BJ (cell line): Measurements from ENCODE around the gene ZNF582. TPM values are rescaled to one million over a fixed set of nuclear protein-coding genes. Genes with fewer than 3 reads are reported as not detected.
A peak's percentile ranks its signal among the peaks of the same experiment; 100 is the strongest.

ENCODE experiments used
- CTCF ChIA-PET: fragments of 350-600 bp; formaldehyde crosslinking; extraction: SDS; loops from one replicate; lab custom pipeline; 2021; ENCODE audit warnings: antibody characterized with exemption, inconsistent platforms; lab: Yijun Ruan, JAX
- POLR2A ChIA-PET: fragments of 300-600 bp; sonication (Branson Sonifier 250); formaldehyde crosslinking; extraction: SDS; loops from one replicate; lab custom pipeline; 2021; ENCODE audit warnings: antibody characterized with exemption; lab: Charles Lee
- DNase-seq: peaks from one replicate; pipeline ENCODE4 v3.0.0-alpha.2; 2011; ENCODE audit warnings: low read depth
- H3K27me3 ChIP-seq: 2 replicates; pipeline ENCODE4 v1.6.0; 2011; ENCODE audit warnings: low read length; ENCODE audit not compliant: control insufficient read depth, insufficient read depth
- H3K36me3 ChIP-seq: 2 replicates; pipeline ENCODE4 v1.5.1; 2011; ENCODE audit warnings: low read length; ENCODE audit not compliant: control insufficient read depth, insufficient read depth
- H3K4me3 ChIP-seq: 2 replicates; pipeline ENCODE4 v1.5.1; 2011; ENCODE audit warnings: low read depth, mild to moderate bottlenecking, control low read depth, low read length
- polyA minus RNA-seq: library from RNA; depleted of rRNA, polyadenylated mRNA; stranded (reverse); fragments of >200 nt; gene quantifications from 2 replicates; pipeline ENCODE4 v1.2.3, GENCODE V29; 2011; rRNA and poly(A)+ RNA removed
- polyA plus RNA-seq: library from polyadenylated mRNA; depleted of rRNA; stranded (reverse); fragments of >200 nt; gene quantifications from 2 replicates; pipeline ENCODE4 v1.2.3, GENCODE V29; 2011; rRNA removed
- TF ChIP-seq, protein P1 (sequence below): IDR thresholded peaks from 2 replicates; pipeline ENCODE4 v1.5.1; 2011; ENCODE audit warnings: low read depth, mild to moderate bottlenecking, control low read depth, inconsistent platforms, low read length, moderate library complexity; ENCODE audit not compliant: insufficient read depth

The ZNF582 gene
- 2.4 and 3.5 TPM in 2 replicates for polyA plus RNA-seq
- polyA minus RNA-seq: 2.1 and 4.0 TPM in 2 replicates

DNA sequence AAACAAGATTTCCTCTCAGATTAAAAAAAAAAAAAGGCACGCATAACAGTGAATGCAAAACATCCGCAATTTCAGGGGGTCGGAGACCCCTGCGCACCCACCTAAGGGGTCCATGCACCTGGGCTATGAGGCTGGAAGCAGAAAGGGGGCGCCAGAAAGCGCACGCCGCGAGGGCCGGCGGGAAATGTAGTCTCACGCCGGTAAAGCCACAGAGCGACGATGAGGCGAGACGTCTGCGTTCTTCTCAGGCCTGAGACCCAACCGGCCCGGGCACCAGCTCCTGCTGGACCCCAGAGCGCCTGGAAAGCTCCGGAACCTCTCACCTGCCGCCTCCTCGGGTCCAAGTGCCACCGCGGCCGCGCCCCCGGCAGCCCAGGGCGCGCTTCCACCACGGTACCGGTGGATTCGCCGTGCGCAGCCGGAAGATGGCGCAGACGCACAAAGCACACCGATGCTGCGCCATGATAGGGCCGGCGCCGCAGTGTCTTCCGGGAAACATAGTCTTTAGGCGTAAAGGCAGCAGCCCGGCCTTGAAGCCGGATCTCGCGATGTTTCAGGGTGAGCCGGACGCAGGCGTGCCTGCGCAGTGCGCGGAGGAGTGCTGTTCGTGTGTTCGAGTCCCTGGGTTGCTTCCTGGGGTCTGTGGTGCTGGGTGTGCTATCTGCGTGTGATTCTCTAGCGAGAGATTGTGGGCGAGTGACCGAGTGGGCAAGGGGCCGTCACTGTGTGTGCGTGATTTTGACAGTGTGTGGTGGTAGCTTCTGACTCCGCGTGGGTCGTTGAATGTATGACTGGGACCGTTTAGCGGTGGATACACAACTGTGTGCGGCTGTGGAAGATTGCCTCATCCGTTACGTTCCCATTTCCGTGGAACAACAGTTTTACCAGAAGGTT lies at the start of gene ZNF582:
Gene ZNF582 (minus strand): TSS at position 416 of the 894 bp plus-strand sequence. CDS start 1,782 bp downstream, outside the sequence.
- peak; percentile 70 for DNase-seq
- TF ChIP-seq, protein P1, sequence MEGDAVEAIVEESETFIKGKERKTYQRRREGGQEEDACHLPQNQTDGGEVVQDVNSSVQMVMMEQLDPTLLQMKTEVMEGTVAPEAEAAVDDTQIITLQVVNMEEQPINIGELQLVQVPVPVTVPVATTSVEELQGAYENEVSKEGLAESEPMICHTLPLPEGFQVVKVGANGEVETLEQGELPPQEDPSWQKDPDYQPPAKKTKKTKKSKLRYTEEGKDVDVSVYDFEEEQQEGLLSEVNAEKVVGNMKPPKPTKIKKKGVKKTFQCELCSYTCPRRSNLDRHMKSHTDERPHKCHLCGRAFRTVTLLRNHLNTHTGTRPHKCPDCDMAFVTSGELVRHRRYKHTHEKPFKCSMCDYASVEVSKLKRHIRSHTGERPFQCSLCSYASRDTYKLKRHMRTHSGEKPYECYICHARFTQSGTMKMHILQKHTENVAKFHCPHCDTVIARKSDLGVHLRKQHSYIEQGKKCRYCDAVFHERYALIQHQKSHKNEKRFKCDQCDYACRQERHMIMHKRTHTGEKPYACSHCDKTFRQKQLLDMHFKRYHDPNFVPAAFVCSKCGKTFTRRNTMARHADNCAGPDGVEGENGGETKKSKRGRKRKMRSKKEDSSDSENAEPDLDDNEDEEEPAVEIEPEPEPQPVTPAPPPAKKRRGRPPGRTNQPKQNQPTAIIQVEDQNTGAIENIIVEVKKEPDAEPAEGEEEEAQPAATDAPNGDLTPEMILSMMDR: peak; percentile 90
- ChIA-PET POLR2A (no interaction called here), CTCF (interaction anchor here (0.5 to 2.5 kb wide), 5 partner anchors 8 to 65 kb away, joined by 3 to 7 read pairs (median 3); no protein-coding TSS in a partner anchor)
- no peaks in the 10 kb centered on the region for H3K27me3 ChIP-seq
- H3K36me3 ChIP-seq: peaks cover 4% of the 10 kb centered on the region
- peak within 1 kb of the TSS; percentile 76 for H3K4me3 ChIP-seq

DNA sequence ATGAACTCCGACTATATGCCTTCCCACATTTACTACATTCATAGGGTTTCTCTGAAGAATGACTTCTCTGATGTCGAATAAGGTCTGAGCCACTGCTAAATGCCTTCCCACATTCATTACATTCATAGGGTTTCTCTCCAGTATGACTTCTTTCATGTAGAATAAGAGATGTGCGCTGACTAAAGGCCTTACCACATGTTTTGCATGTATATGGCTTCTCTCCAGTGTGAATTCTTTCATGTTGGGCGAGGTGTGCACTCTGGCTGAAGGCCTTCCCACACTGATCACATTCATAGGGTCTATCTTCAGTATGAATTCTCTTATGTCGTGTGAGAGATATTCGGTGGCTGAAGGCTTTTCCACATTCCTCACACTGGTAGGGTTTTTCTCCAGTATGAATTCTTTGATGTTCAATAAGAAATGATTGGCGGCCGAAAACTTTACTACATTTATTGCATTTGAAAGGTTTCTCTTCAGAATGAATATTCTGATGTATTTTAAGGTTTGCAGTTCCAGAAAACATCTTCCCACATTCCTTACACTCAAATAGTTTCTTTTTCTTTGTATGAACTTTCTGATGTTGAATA lies 48.0 kb upstream of the ZNF582 start:
- no peak for DNase-seq
- POLR2A ChIA-PET: no interaction called here
- CTCF ChIA-PET: no interaction called here
- no peaks in the 10 kb centered on the region for H3K27me3 ChIP-seq
- no peaks in the 10 kb centered on the region for H3K36me3 ChIP-seq
- H3K4me3 ChIP-seq: no peak overlapping the region
- TF ChIP-seq, protein P1: no peak

DNA sequence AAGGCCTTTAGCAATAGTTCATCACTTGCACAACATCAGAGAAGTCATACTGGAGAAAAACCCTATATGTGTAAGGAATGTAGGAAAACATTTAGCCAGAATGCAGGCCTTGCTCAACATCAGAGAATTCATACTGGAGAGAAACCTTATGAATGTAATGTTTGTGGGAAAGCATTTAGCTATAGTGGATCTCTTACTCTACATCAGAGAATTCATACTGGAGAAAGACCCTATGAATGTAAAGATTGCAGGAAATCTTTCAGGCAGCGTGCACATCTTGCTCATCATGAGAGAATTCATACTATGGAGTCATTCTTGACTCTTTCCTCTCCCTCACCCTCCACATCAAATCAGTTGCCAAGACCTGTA lies 30.6 kb upstream of the ZNF582 start:
- Histone ChIP-seq H3K4me3 (no peak overlapping the region), H3K36me3 (peaks cover 1% of the 10 kb centered on the region; the same call in 1 of the 2 replicates), H3K27me3 (no peaks in the 10 kb centered on the region)
- POLR2A ChIA-PET: no interaction called here
- CTCF ChIA-PET: no interaction called here
- TF ChIP-seq, protein P1: no peak
- no peak for DNase-seq

DNA sequence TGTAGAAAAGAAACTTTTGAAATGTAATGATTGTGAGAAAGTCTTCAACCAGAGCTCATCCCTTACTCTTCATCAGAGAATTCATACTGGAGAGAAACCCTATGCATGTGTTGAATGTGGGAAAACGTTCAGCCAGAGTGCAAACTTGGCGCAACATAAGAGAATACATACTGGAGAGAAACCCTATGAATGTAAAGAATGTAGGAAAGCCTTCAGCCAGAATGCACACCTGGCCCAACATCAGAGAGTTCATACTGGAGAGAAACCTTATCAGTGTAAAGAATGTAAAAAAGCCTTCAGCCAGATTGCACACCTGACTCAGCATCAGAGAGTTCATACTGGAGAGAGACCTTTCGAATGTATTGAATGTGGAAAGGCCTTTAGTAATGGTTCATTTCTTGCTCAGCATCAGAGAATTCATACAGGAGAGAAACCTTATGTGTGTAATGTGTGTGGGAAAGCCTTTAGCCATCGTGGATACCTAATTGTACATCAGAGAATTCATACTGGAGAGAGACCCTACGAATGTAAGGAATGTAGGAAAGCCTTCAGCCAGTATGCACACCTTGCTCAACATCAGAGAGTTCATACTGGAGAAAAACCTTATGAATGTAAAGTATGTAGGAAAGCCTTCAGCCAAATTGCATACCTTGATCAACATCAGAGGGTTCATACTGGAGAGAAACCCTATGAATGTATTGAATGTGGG lies 30.1 kb upstream of the ZNF582 start:
- Histone ChIP-seq H3K36me3 (peaks cover 1% of the 10 kb centered on the region; the same call in 1 of the 2 replicates), H3K4me3 (no peak overlapping the region), H3K27me3 (no peaks in the 10 kb centered on the region)
- no peak for DNase-seq
- POLR2A ChIA-PET: no interaction called here
- TF ChIP-seq, protein P1: no peak
- CTCF ChIA-PET: no interaction called here

DNA sequence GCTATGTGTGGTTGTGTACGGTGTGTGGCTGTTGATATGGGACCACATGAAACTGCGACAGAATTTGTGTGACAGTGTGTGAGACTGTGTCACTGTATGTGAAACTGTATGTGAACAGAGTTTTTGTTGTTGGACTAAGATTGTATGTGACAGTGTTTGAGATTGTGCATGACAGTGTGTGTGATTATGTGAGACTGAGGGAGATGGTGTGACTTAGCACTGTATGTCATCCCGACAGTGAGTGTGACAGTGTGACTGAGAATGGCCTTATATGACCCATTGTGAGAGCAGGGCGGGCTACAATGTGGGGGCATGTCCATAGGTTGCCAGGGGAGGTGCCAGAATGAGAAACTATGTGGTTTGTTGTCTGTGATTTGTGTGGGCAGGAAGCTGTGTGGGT lies 11.7 kb upstream of the ZNF582 start:
- Histone ChIP-seq H3K36me3 (peaks cover 6% of the 10 kb centered on the region), H3K4me3 (peak overlapping the region; percentile 70), H3K27me3 (no peaks in the 10 kb centered on the region)
- TF ChIP-seq, protein P1: no peak
- DNase-seq: no peak
- POLR2A ChIA-PET: no interaction called here
- CTCF ChIA-PET: no interaction called here
